PC-9 (cell line): ENCODE data around the gene B4GALNT2. TPM values are rescaled to one million over a fixed set of nuclear protein-coding genes. Genes with fewer than 3 reads are reported as not detected.
A peak's percentile ranks its signal among the peaks of the same experiment; 100 is the strongest.

Source experiments
- BruUV-seq: library from RNA; stranded (reverse); fragments of 400-500 nt; replicated peaks from 2 replicates; lab custom pipeline; 2021; lab: Mats Ljungman, UMichigan
- CTCF ChIA-PET: fragments of 300-600 bp; sonication (Branson Sonifier 250); formaldehyde crosslinking; loops from one replicate; lab custom pipeline; 2022; ENCODE audit warnings: antibody characterized with exemption; lab: Charles Lee
- POLR2A ChIA-PET: fragments of 300-600 bp; sonication (Branson Sonifier 250); formaldehyde crosslinking; loops from one replicate; lab custom pipeline; 2022; ENCODE audit warnings: antibody characterized with exemption; ENCODE audit not compliant: unreplicated experiment; lab: Charles Lee
- DNase-seq, 2 experiments: peaks; one replicate each; pipeline versions ENCODE4 v3.0.0 to v3.0.0-alpha.2; 2015 to 2022; ENCODE audit warnings: mixed read lengths in 1 of 2
- H2AFZ ChIP-seq: fragments of 200-600 bp; sonication (generic); 2 replicates; pipeline ENCODE4 v1.8.1; 2017; ENCODE audit warnings: antibody characterized with exemption
- H3F3A ChIP-seq: fragments of 200-600 bp; sonication (generic); 2 replicates; pipeline ENCODE4 v1.8.1; 2017; ENCODE audit warnings: antibody characterized with exemption, mild to moderate bottlenecking, low read depth; ENCODE audit not compliant: insufficient read depth
- H3K27ac ChIP-seq: fragments of 200-600 bp; sonication (generic); 2 replicates; pipeline ENCODE4 v1.6.1; 2016; ENCODE audit warnings: mixed run types
- H3K27me3 ChIP-seq: fragments of 200-600 bp; sonication (generic); 2 replicates; pipeline ENCODE4 v1.6.1; 2016; ENCODE audit warnings: low read depth, mixed run types; ENCODE audit not compliant: insufficient read depth
- H3K36me3 ChIP-seq: fragments of 200-600 bp; sonication (generic); 2 replicates; pipeline ENCODE4 v1.6.1; 2016; ENCODE audit warnings: low read depth, mixed run types
- H3K4me1 ChIP-seq: fragments of 200-600 bp; sonication (generic); replicated peaks from 2 replicates; pipeline ENCODE4 v1.6.1; 2016; ENCODE audit warnings: mixed run types; ENCODE audit not compliant: insufficient read depth
- H3K4me2 ChIP-seq: fragments of 200-600 bp; sonication (generic); 2 replicates; pipeline ENCODE4 v1.6.1; 2017; ENCODE audit warnings: mixed run types
- H3K4me3 ChIP-seq: fragments of 200-600 bp; sonication (generic); 2 replicates; pipeline ENCODE4 v1.6.1; 2016; ENCODE audit warnings: mixed run types
- H3K79me2 ChIP-seq: fragments of 200-600 bp; sonication (generic); 2 replicates; pipeline ENCODE4 v1.6.1; 2017; ENCODE audit warnings: low read depth, mixed run types
- H3K9me2 ChIP-seq: fragments of 200-600 bp; sonication (generic); 2 replicates; pipeline ENCODE4 v1.8.1; 2017; ENCODE audit warnings: mild to moderate bottlenecking; ENCODE audit not compliant: insufficient read depth
- H3K9me3 ChIP-seq: fragments of 200-600 bp; sonication (generic); 2 replicates; pipeline ENCODE4 v1.8.1; 2016; ENCODE audit warnings: low read depth; ENCODE audit not compliant: insufficient read depth
- H4K20me1 ChIP-seq: fragments of 200-600 bp; sonication (generic); 2 replicates; pipeline ENCODE4 v1.8.1; 2017; ENCODE audit not compliant: insufficient read depth
- EZH2 ChIP-seq: fragments of 200-600 bp; sonication (generic); IDR thresholded peaks from 2 replicates; pipeline ENCODE4 v1.8.0; 2017; ENCODE audit warnings: antibody characterized with exemption, low read depth
- intact Hi-C: fragments of 100-400 bp; cut with micrococcal nuclease; formaldehyde crosslinking; loops from one replicate; pipeline ENCODE4 v1.10.0; 2022; ENCODE audit not compliant: unreplicated experiment
- total RNA-seq: library from RNA; stranded (reverse); gene quantifications from 2 replicates; pipeline ENCODE4 v1.2.3, GENCODE V29; 2021
- TF ChIP-seq, protein P1 (sequence below): fragments of 200-600 bp; sonication (generic); conservative IDR thresholded peaks from 2 replicates; pipeline ENCODE4 v1.6.1; 2017; ENCODE audit warnings: mixed run types, antibody characterized with exemption, mild to moderate bottlenecking, moderate library complexity

The B4GALNT2 gene
- total RNA-seq, 1 experiment from 2014 or later, result not detected

GRCh38 chr17:49146620-49147306 lies 14.2 kb downstream of the B4GALNT2 start:
- H3F3A ChIP-seq, result peaks cover 4% of the 10 kb centered on the region
- peak overlapping the region; percentile 35; the same call in 1 of the 2 replicates for H3K27ac ChIP-seq

DNA sequence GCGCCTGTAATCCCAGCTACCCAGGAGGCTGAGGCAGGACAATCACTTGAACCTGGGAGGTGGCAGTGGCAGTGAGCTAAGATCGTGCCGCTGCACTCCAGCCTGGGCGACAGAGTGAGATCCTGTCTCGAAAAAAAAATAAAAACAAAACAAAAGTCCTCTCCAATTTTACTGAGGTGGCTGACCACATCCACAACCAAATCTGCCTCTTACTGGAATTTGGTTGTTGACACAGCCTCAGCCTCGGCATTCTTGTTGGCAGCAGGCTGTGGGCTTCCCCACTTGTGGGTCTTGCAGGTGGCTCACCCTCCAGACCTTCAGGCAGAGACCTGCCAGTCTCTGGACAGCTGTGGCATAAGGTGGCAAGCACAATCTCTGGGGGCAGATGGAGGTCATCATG lies 15.6 kb downstream of the B4GALNT2 start:
- intact Hi-C loops, result no loop called here
- H3K36me3 ChIP-seq, result no peaks in the 10 kb centered on the region
- H3F3A ChIP-seq, result peaks cover 4% of the 10 kb centered on the region
- H4K20me1 ChIP-seq, result no peaks in the 10 kb centered on the region
- no peak overlapping the region for H3K27ac ChIP-seq
- no peaks in the 10 kb centered on the region for H3K79me2 ChIP-seq
- H3K4me2 ChIP-seq, result no peak overlapping the region
- H2AFZ ChIP-seq, result no peak overlapping the region
- no peaks in the 10 kb centered on the region for H3K27me3 ChIP-seq
- ChIA-PET CTCF (no interaction called here), POLR2A (no interaction called here)
- no peaks in the 10 kb centered on the region for H3K9me3 ChIP-seq
- no peak overlapping the region for H3K4me3 ChIP-seq
- peaks cover 4% of the 10 kb centered on the region; the same call in 1 of the 2 replicates for H3K4me1 ChIP-seq
- TF ChIP-seq, protein P1, sequence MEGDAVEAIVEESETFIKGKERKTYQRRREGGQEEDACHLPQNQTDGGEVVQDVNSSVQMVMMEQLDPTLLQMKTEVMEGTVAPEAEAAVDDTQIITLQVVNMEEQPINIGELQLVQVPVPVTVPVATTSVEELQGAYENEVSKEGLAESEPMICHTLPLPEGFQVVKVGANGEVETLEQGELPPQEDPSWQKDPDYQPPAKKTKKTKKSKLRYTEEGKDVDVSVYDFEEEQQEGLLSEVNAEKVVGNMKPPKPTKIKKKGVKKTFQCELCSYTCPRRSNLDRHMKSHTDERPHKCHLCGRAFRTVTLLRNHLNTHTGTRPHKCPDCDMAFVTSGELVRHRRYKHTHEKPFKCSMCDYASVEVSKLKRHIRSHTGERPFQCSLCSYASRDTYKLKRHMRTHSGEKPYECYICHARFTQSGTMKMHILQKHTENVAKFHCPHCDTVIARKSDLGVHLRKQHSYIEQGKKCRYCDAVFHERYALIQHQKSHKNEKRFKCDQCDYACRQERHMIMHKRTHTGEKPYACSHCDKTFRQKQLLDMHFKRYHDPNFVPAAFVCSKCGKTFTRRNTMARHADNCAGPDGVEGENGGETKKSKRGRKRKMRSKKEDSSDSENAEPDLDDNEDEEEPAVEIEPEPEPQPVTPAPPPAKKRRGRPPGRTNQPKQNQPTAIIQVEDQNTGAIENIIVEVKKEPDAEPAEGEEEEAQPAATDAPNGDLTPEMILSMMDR, result no peak
- TF ChIP-seq EZH2, result no peak
- DNase-seq, result no peak
- no TSS peak for BruUV-seq
- H3K9me2 ChIP-seq, result no peaks in the 10 kb centered on the region

More at GRCh38 chr17:49146620-49147306, 14.2 kb downstream of the B4GALNT2 start:
- intact Hi-C loops, result no loop called here
- DNase-seq, result peak; percentile 26 to 91
- BruUV-seq, result no TSS peak
- ChIA-PET POLR2A (interaction anchor here (0.5 kb wide), 1 partner anchor 1098 kb away, joined by 8 read pairs; no protein-coding TSS in a partner anchor), CTCF (interaction anchor here (0.6 to 0.7 kb wide), 2 partner anchors 169 to 617 kb away, joined by 3 to 7 read pairs; partner anchors contain the start of gene FAM117A)
- Histone ChIP-seq H2AFZ (no peak overlapping the region), H3K27me3 (no peaks in the 10 kb centered on the region), H3K9me2 (no peaks in the 10 kb centered on the region), H3K36me3 (no peaks in the 10 kb centered on the region), H3K79me2 (no peaks in the 10 kb centered on the region), H3K4me1 (peaks cover 4% of the 10 kb centered on the region; the same call in 1 of the 2 replicates), H4K20me1 (no peaks in the 10 kb centered on the region), H3K4me3 (no peak overlapping the region), H3K9me3 (no peaks in the 10 kb centered on the region), H3K4me2 (no peak overlapping the region)
- TF ChIP-seq, protein P1, result no peak
- no peak for TF ChIP-seq EZH2

GRCh38 chr17:49151996-49152395 lies 19.4 kb downstream of the B4GALNT2 start:
- TF ChIP-seq EZH2, result no peak
- TF ChIP-seq, protein P1, result no peak
- intact Hi-C loops, result no loop called here
- Histone ChIP-seq H3K27ac (no peak overlapping the region), H3K4me3 (no peak overlapping the region), H3K36me3 (no peaks in the 10 kb centered on the region), H3K4me1 (peaks cover 4% of the 10 kb centered on the region; the same call in 1 of the 2 replicates), H2AFZ (no peak overlapping the region), H3K9me2 (no peaks in the 10 kb centered on the region), H3K9me3 (no peaks in the 10 kb centered on the region), H3F3A (peaks cover 4% of the 10 kb centered on the region), H3K4me2 (no peak overlapping the region), H4K20me1 (no peaks in the 10 kb centered on the region), H3K27me3 (peaks cover 5% of the 10 kb centered on the region; the same call in 1 of the 2 replicates), H3K79me2 (no peaks in the 10 kb centered on the region)
- DNase-seq, result no peak
- ChIA-PET POLR2A (no interaction called here), CTCF (no interaction called here)
- BruUV-seq, result no TSS peak
